ENCODE results near the gene YARS1.

YARS1 gene

DNA sequence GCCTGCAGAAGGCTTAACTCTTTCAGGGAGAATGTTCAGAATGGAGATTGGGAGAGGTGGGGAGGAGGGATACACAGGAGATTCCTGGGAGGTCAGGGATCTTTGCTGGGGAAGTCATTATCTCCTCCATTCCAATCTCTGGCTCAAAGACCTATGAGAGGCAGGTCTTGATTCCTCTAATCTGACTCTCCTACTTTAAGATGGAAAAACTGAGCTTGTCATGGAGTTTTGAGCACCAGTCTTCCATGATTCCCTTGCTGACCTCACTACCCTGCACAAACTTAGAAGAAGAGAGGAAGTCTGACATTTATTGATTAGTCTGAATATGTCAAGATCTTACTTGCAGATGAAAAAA, 73.1 kb downstream of the YARS1 start:
- no peak for DNase-seq (ENCODE audit: low read depth)

DNA sequence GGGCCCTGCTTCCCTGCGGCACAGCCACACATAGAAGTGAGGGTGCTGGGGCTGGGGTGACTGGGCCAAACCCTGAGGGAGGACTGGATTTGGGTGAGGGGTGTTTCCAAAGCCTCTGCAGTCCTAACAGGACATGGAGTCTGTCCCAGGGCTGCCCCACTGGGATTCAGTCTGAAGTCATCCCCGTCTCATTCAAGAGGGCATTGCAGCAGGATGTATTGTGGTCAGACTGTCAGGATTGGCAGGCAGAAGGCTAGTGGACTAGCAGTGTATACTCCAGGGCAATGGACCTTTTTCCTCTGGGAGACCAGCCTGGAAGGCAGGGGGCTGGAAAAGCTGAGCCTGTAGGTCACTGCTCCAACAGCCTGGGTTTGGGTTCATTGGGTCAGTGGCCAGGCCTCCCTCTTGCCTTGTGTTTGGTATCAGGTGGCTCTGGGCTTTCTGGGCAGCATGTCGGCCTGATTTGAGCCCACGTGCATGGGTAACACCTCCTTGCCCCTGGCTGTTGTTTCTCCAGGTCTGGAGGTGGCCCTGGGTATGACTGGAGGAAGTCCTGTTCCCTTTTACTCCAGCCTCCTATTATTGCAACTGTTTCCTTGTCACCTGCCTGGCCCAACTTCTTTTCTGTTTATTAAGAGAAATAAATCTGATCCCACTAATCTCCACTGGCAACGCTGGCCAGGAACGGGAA, 73.6 kb downstream of the YARS1 start:
- DNase-seq (ENCODE audit: low read depth) = peak; percentile 16

DNA sequence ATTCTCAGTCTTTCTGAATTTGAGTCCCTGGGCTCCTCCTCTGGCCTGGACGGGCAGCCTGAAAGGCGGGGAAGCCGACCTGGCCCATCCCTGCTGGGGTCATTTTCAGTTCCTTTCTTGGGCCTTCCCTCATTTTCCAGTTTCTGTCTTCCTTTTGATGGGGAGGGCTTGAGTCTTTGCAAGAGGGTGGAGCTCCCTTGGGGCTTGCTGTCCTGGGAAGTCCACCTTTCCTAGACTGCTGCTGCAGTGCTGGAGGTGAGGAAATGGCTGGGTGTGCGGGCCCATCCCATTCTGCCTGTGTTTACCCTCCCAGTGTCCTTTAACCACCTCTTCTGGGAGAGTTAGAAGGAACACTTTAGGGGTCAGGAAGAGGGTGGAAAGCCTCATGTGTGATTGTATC, 74.2 kb downstream of the YARS1 start:
- DNase-seq (ENCODE audit: low read depth) = no peak

DNA sequence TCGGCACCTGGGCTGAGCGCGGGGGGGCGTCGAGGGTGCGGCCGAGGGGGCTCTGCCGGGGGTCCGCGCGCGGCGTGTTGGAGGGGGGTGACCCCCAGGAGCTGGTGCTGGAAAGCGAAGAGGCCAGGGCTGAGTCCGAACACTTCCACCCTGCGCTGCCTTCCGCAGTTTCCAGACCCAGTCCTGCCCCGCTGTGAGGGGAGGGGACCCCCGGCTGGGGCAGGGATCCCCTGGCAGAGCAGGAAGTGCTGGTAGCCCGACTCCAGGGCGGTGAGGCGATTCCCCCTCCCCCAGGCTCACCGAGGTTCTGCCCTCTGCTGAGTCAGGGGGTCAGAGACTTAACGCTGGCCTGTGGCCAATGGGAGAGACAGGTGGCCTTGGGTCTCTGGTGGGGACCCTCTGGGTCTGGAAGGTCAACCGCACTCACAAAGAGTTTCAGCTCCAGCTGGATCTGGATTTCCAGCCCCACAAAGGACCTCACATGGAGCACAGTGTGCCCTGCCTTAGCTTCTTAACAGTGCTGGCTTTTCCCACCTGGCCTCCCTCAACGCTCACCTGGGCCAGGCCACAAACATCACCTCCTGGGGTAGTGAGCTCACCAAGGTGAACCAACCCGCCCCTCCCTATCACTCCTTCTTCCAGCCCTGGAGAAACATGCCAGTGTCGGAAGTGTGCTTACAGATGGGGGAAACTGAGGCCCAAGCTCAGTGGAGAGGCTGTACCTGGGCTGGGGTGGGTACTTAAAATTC, 74.8 kb downstream of the YARS1 start:
- no peak for DNase-seq (ENCODE audit: low read depth)

DNA sequence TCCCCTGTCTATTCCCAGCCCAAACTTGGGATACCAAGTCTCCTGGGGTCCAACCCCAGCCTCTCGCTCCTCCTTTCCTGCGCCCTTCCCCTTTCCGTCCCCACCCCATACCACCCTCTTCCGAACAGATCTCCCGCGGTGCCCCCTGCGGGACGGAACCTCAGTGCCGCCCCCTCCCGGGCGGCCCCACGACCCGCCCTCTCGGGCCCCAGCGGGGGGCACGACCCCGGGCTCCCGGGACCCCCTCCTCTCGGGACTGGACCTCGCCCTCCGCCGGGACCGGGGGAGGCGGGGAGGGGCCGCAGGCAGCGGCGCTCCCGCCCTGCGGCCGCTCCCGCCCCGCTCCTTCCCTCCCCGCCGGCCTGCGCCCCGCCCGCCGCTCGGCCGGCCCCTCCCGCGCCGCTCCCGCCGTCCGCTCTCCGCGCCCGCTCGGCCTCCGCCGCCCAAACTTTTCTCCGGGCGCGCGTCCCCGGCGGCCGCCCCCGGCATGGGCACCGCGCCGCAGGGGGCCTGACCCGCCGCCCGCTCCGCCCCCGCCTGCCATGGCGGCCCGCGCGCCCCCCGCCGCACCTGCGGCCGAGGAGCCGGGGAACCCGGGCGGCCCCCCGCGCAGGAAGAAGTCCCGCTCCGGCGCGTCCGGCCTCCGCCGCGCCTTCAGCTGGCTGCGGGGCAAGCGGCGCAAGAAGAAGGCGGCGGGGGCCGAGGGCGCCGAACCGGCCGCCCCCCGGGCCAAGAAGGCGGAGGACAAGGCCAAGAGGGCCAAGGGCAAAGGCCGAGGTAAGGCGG, 75.6 kb downstream of the YARS1 start:
- DNase-seq (ENCODE audit: low read depth) = no peak

DNA sequence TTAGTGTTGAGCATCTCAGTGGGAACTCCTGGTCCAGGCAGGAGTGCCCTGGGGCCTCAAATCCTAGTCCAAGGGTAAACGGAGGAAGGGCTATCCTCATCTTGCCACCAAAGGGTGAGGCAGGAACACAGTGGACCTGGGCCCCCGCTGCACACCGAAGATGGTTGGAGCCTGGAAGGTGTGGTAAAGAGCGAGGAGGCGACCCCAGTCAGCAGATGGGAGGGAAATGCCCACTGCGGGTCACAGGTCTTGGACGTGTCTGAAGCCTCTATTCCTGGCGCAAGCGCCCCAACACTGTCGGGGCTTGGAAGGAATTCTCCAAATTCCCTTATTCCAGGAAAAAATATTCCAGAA, 76.1 kb downstream of the YARS1 start:
- no peak for DNase-seq (ENCODE audit: low read depth)

DNA sequence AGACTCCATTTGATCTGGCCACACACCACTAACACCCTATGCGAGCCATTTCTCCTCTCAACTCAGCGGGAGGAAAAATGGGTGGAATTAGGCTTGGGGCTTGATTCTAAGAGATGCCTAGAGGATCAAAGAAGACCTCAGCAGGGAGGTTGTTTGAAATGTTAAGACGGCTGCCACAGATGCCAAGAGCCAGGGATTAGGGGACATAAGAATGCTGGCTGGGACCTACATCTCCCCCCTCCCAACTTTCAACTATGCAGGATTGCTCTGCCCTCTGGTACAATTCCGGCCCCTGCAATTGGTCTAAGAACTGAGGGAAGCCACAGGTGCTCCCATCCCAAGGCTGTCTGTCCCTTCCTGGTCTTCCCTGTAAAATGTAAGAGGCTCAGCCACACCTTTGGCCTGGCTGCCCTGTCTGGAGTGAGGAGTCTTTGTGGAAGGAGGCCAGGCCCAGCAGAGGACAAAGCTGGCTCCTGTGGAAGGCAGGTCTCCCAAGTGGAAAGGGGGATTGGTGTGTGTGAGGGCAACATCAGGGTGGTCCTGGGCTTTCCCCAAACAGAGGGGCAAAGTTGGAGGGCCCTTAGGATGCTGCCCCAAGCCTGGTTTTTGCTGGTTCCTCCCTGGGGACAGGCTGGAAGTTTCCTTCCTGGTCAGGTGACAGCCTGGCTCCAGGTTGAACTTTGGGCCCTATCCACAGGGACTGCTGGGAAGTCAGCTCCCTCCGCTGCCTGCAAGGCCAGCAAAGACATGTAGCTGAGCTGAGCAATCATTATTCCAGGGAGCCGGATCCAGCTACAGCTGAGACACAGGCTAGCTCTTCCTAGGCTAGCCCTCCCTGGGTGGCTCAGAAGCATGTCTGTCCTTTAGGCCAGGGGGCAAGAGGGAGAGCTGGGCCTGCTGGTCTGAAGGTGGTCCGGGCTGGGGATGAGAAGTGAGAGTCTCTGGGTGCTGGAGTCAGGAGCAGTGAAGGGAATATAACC, 80.1 kb downstream of the YARS1 start:
- no peak for DNase-seq (ENCODE audit: low read depth)

DNA sequence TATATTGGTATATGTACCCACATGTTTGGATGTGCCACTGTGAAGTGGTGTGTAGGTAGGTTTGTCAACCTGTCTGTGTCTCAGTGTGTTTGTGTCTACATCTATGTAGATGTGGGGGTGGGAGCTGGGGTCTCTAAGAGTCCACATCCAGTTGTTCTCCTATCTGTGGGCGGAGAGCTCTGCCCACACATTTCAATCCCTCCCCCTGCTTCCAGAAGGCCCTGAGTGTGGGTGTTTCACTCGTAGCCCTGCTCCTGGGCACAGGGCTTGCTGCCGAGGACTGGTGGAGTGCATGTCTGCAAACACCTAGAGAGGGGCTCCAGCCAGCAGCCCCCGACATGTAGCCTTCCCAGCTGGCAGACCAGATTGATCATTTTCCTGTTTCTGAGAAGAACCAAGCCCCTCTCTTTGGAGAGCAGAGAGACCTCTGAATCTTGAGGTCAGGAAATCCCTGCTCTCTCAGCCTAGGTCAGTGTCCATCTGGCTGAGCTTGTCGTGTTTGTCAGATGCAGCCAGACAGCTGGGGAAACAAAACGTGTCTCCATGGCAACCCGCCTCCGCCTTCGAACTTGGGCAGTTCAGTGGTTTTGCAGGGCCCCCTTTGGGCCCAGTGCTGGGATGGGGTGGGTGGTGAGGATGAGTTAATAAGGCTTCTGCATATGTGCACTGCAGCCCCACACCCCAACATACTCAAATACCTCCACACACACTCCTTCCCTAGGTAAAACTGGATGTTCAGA, 83.4 kb downstream of the YARS1 start:
- DNase-seq (ENCODE audit: low read depth) = no peak

DNA sequence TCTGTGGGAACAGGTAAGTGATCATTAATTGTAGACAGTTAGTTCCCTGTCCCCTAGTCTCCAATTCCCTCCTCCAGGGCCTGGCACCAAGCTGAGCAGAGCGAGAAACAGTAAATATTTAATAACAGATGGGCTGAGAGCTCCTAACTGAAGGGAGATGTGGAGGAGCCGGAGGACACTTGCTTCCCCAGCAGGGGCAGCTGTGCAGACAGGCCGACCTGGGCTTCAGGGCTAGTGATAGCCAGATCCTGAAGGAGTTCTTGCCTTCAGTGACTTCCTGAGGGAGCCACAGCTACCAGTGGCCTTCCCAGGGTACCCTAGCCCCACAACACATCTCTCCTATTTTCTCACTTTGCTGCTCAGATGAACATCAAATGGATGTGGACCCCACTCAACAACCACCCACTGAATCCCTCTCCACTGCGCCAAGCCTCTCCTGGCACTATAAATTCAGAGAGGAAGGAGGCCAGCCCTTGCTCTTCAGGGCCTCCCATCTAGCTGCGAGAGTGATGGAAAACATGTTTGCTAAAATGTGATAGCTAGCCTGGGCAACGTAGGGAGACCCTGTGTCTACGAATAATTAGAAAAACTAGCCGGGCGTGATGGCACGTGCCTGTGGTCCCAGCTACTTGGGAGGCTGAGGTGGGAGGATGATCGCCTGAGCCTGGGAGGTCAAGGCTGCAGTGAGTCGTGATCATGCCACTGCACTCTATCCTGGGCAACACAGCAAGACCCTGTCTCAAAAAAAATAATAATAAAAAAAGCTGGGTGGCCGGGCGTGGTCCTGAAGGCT, 87.7 kb downstream of the YARS1 start:
- DNase-seq (ENCODE audit: low read depth) = no peak

DNA sequence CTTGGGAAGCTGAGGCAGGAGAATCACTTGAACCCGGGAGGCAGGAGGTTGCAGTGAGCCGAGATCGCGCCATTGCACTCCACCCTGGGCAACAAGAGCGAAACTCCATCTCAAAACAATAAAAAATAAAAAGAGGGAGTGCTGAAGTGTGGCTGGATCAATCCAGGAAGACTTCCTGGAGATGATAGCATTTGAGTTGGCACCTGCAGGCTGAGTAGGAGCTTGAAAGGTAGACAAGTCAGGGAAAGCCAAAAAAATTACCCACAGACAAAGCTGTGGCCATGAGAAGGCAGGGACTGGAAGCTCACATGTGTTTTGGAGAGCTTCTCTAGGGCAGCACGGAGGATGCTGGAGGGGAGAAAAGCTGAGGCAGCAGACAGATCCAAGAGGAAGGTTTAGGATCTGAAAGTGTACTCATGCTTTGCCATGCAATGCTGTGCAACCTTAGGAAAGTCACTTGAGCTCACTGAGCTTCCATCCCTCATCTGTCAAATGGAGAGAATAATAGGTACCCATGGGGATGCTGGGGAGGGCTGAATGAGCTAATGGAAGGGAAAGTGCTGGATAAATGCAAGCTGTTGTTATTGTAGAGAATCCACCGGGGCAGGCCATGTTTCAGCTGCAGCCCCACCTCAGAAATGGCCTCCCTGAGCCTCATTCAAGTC, 88.6 kb downstream of the YARS1 start:
- no peak for DNase-seq (ENCODE audit: low read depth)

DNA sequence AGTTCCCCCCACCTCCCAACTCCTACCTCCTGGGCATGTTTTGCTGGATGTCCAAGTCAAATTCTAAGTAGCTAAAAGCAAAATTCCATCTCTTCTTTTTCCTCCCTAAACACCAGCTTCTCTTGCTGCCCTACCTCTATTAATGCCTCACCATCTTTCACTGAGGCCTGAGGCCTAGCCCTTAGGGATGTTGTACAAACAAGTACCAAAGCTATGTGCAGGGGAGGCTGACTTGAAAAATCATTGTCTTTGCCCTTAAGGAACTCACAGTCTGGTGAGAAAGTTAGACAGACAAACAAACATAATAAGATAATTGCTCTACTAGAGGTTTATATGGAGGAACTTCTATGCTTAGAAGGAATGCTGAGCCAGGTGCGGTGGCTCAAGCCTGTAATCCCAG, 89.3 kb downstream of the YARS1 start:
- no peak for DNase-seq (ENCODE audit: low read depth)

DNA sequence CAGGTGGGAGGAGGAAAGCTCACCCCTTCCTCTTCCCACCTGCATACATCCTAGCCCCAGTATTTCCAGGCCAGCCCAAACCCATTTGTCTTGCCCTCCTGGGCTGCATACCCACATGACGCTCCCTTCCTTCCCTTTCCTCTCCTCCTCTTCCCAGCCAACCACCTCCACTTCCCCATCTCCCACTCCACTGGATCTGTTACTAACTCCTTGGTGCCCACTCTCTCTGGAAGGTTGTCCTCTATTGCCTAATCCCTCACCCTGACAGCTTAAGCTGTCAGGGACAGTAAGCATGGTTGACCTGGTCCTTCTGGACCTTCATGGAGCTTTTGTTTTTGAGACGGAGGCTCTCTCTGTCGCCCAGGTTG, 91.6 kb downstream of the YARS1 start:
- DNase-seq (ENCODE audit: low read depth) = no peak

All from fibroblast of gingiva (primary cell).